Measurements from ENCODE around the gene LDLRAD3. TPM values are rescaled to one million over a fixed set of nuclear protein-coding genes. Genes with fewer than 3 reads are reported as not detected.

Gene LDLRAD3
- polyA plus RNA-seq, 1 of the 3 experiments (the other 2 are of a cell fraction): 10.6 TPM

GRCh38 chr11:36069576-36070212, 125.8 kb downstream of the LDLRAD3 start:
- ChIA-PET POLR2A (interaction anchor here (1.0 kb wide), 1 partner anchor 248 kb away, joined by 3 read pairs; no protein-coding TSS in a partner anchor), CTCF (interaction anchor here (0.6 to 7.8 kb wide), 8 partner anchors 8 to 450 kb away, joined by 3 to 65 read pairs (median 5); no protein-coding TSS in a partner anchor)
- Histone ChIP-seq H3K4me1 (ENCODE audit: control insufficient read depth in 1 of 2, insufficient read depth in 2 of 2, low read depth in 1 of 2, low read length in 1 of 2) (peaks cover 8 to 10% of the 10 kb centered on the region in 2 experiments; a peak in 3 of 4 replicates), H3F3A (replicated peaks; ENCODE audit: insufficient read depth) (no peaks in the 10 kb centered on the region), H3K9me3 (peaks cover 10% of the 10 kb centered on the region; the same call in 1 of the 2 replicates), H3K9me2 (no peaks in the 10 kb centered on the region), H3K4me3 (ENCODE audit: low read depth in 2 of 2, low read length in 1 of 2) (no peak overlapping the region; a peak in 1 of 4 replicates), H3K79me2 (ENCODE audit: insufficient read depth) (0 out of 2 replicates have a peak, but pooled peaks cover 4% of the 10 kb centered on the region), H3K27ac (ENCODE audit: low read depth in 2 of 2, low read length in 1 of 2) (no peak overlapping the region), H3K27me3 (ENCODE audit: insufficient read depth) (no peaks in the 10 kb centered on the region), H3K4me2 (no peak overlapping the region), H4K20me1 (ENCODE audit: insufficient read depth) (no peaks in the 10 kb centered on the region), H3K9ac (no peak overlapping the region), H3K36me3 (replicated peaks in 1 of 2; ENCODE audit: control insufficient read depth in 1 of 2, insufficient read depth in 2 of 2, low read length in 1 of 2) (peaks cover 0 to 8% of the 10 kb centered on the region in 2 experiments), H2AFZ (ENCODE audit: low read depth) (no peak overlapping the region)
- TF ChIP-seq USF1 (IDR thresholded peaks at IDR 0.05; ENCODE audit: borderline replicate concordance, low read depth) (no peak), RAD21 (IDR thresholded peaks at IDR 0.05; ENCODE audit: low read length) (peak; percentile 66), SMC3 (IDR thresholded peaks at IDR 0.05; ENCODE audit: low read depth, low read length) (peak; percentile 36; the same call in 1 of the 2 replicates), CTCF (IDR thresholded peaks at IDR 0.05) (peak; percentile 27; the same call in 1 of the 2 replicates), FOSL2 (IDR thresholded peaks at IDR 0.05; ENCODE audit: borderline replicate concordance, low read depth) (no peak), MAX (IDR thresholded peaks at IDR 0.05; ENCODE audit: low read depth) (no peak)
- WGBS (ENCODE audit: low lambda C conversion rate): 94% methylated on average over 10 of the region's 10 CpGs
- peak; percentile 18 for DNase-seq

GRCh38 chr11:36070213-36070953, 126.5 kb downstream of the LDLRAD3 start:
- 0 out of 2 replicates have a peak, but pooled peaks cover 4% of the 10 kb centered on the region for H3K79me2 ChIP-seq (ENCODE audit: insufficient read depth)
- POLR2A ChIA-PET: interaction anchor here (1.0 kb wide), 1 partner anchor 248 kb away, joined by 3 read pairs; no protein-coding TSS in a partner anchor

More at GRCh38 chr11:36070213-36070953, 126.5 kb downstream of the LDLRAD3 start:
- Histone ChIP-seq H3F3A (replicated peaks; ENCODE audit: insufficient read depth) (no peaks in the 10 kb centered on the region), H2AFZ (ENCODE audit: low read depth) (no peak overlapping the region), H3K4me1 (ENCODE audit: control insufficient read depth in 1 of 2, insufficient read depth in 2 of 2, low read depth in 1 of 2, low read length in 1 of 2) (peaks cover 12 to 17% of the 10 kb centered on the region in 2 experiments; a peak in 3 of 4 replicates), H3K9ac (no peak overlapping the region), H3K36me3 (replicated peaks in 1 of 2; ENCODE audit: control insufficient read depth in 1 of 2, insufficient read depth in 2 of 2, low read length in 1 of 2) (peaks cover 0 to 8% of the 10 kb centered on the region in 2 experiments), H3K4me2 (no peak overlapping the region), H3K9me3 (peaks cover 10% of the 10 kb centered on the region; the same call in 1 of the 2 replicates), H3K27me3 (ENCODE audit: insufficient read depth) (no peaks in the 10 kb centered on the region), H3K27ac (ENCODE audit: low read depth in 2 of 2, low read length in 1 of 2) (no peak overlapping the region), H4K20me1 (ENCODE audit: insufficient read depth) (no peaks in the 10 kb centered on the region), H3K9me2 (no peaks in the 10 kb centered on the region), H3K4me3 (ENCODE audit: low read depth in 2 of 2, low read length in 1 of 2) (no peak overlapping the region)
- no peak for DNase-seq
- 81% methylated on average over 5 of the region's 5 CpGs for WGBS (ENCODE audit: low lambda C conversion rate)
- CTCF ChIA-PET: interaction anchor here (0.6 to 7.8 kb wide), 8 partner anchors 9 to 450 kb away, joined by 3 to 65 read pairs (median 5); no protein-coding TSS in a partner anchor
- TF ChIP-seq FOSL2 (IDR thresholded peaks at IDR 0.05; ENCODE audit: borderline replicate concordance, low read depth) (no peak), CTCF (IDR thresholded peaks at IDR 0.05) (no peak), GATA2 (CRISPR knock-in tag; IDR thresholded peaks at IDR 0.05) (no peak)

Data from SK-N-SH (cell line).